IMR-90 (cell line): ENCODE results near the gene KCNK18. TPM values are rescaled to one million over a fixed set of nuclear protein-coding genes. Genes with fewer than 3 reads are reported as not detected.

Experiments used
- ATAC-seq: fragments of 200-7000 bp; cut with Tn5 transposase; 2 replicates; pipeline ENCODE4 v1.9.1; 2020; ENCODE audit warnings: low read depth, mild to moderate bottlenecking, moderate library complexity
- BruUV-seq: library from RNA; stranded (reverse); fragments of 400-500 nt; replicated peaks from 2 replicates; lab custom pipeline; 2021; lab: Mats Ljungman, UMichigan
- CTCF ChIA-PET: fragments of 300-600 bp; formaldehyde crosslinking; extraction: SDS; loops from one replicate; lab custom pipeline; 2021; ENCODE audit warnings: antibody characterized with exemption; lab: Yijun Ruan, JAX
- POLR2A ChIA-PET: fragments of 300-600 bp; sonication (Branson Sonifier 250); formaldehyde crosslinking; loops from one replicate; lab custom pipeline; 2022; ENCODE audit warnings: antibody characterized with exemption; ENCODE audit not compliant: unreplicated experiment; lab: Charles Lee
- DNase-seq: peaks from one replicate; pipeline ENCODE4 v3.0.0; 2013
- H2AFZ ChIP-seq: replicated peaks from 2 replicates; pipeline ENCODE3; 2013; ENCODE audit warnings: low read length, mild to moderate bottlenecking; ENCODE audit not compliant: poor library complexity
- H2AK5ac ChIP-seq: 2 replicates; pipeline ENCODE4 v1.6.1; 2013; ENCODE audit warnings: low read depth, low read length, inconsistent platforms
- H2AK9ac ChIP-seq: replicated peaks from 2 replicates; pipeline ENCODE3; 2013; ENCODE audit warnings: mild to moderate bottlenecking, low read depth, low read length, moderate library complexity; ENCODE audit not compliant: poor library complexity
- H2BK120ac ChIP-seq: 2 replicates; pipeline ENCODE4 v1.6.1; 2013; ENCODE audit warnings: low read depth, low read length, inconsistent platforms
- H2BK15ac ChIP-seq: 3 replicates; pipeline ENCODE4 v1.6.1; 2013; ENCODE audit warnings: low read depth, low read length, inconsistent platforms
- H2BK20ac ChIP-seq: 2 replicates; pipeline ENCODE4 v1.6.1; 2013; ENCODE audit warnings: low read depth, mild to moderate bottlenecking, inconsistent platforms, low read length, moderate library complexity
- H2BK5ac ChIP-seq: 2 replicates; pipeline ENCODE4 v1.6.1; 2013; ENCODE audit warnings: mild to moderate bottlenecking, low read depth, low read length, inconsistent platforms; ENCODE audit not compliant: poor library complexity, severe bottlenecking
- H3K14ac ChIP-seq: replicated peaks from 2 replicates; pipeline ENCODE4 v1.6.1; 2013; ENCODE audit warnings: low read depth, low read length, inconsistent platforms
- H3K18ac ChIP-seq: 2 replicates; pipeline ENCODE4 v1.6.1; 2013; ENCODE audit warnings: low read depth, low read length, control low read depth
- H3K23ac ChIP-seq: 2 replicates; pipeline ENCODE4 v1.6.1; 2013; ENCODE audit warnings: low read depth, low read length, inconsistent platforms
- H3K27ac ChIP-seq: 2 replicates; pipeline ENCODE4 v1.5.1; 2013; ENCODE audit warnings: mild to moderate bottlenecking, control low read depth, low read length; ENCODE audit not compliant: insufficient read depth
- H3K27me3 ChIP-seq: 2 replicates; pipeline ENCODE4 v1.6.1; 2013; ENCODE audit warnings: low read length; ENCODE audit not compliant: control insufficient read depth, insufficient read depth
- H3K36me3 ChIP-seq: 2 replicates; pipeline ENCODE4 v1.6.1; 2013; ENCODE audit warnings: low read length, mixed read lengths; ENCODE audit not compliant: control insufficient read depth, insufficient read depth
- H3K4ac ChIP-seq: 2 replicates; pipeline ENCODE4 v1.6.1; 2013; ENCODE audit warnings: low read depth, low read length, inconsistent platforms
- H3K4me1 ChIP-seq: 2 replicates; pipeline ENCODE4 v1.6.1; 2013; ENCODE audit warnings: low read length, mixed read lengths; ENCODE audit not compliant: control insufficient read depth, insufficient read depth
- H3K4me2 ChIP-seq: 2 replicates; pipeline ENCODE4 v1.6.1; 2013; ENCODE audit warnings: low read depth, mild to moderate bottlenecking, control low read depth, low read length, moderate library complexity
- H3K4me3 ChIP-seq: 2 replicates; pipeline ENCODE4 v1.5.1; 2013; ENCODE audit warnings: low read depth, mild to moderate bottlenecking, control low read depth, low read length, moderate library complexity; ENCODE audit not compliant: insufficient read depth
- H3K56ac ChIP-seq: 2 replicates; pipeline ENCODE4 v1.6.1; 2013; ENCODE audit warnings: low read length, inconsistent platforms; ENCODE audit not compliant: insufficient read depth; ENCODE audit errors: extremely low read depth
- H3K79me1 ChIP-seq, 2 experiments: 2 replicates each; pipeline ENCODE4 v1.6.1; 2013; ENCODE audit warnings: low read length in 2 of 2, inconsistent platforms in 1 of 2, low read depth in 1 of 2
- H3K9ac ChIP-seq: 2 replicates; pipeline ENCODE4 v1.6.1; 2013; ENCODE audit warnings: low read depth, low read length, control low read depth
- H3K9me1 ChIP-seq: 2 replicates; pipeline ENCODE4 v1.6.1; 2013; ENCODE audit warnings: low read length, inconsistent platforms; ENCODE audit not compliant: insufficient read depth
- H3K9me3 ChIP-seq: 2 replicates; pipeline ENCODE4 v1.6.1; 2013; ENCODE audit warnings: low read length; ENCODE audit not compliant: control insufficient read depth, insufficient read depth
- H4K20me1 ChIP-seq: 2 replicates; pipeline ENCODE4 v1.6.1; 2013; ENCODE audit warnings: low read length, inconsistent platforms; ENCODE audit not compliant: insufficient read depth
- H4K5ac ChIP-seq: 2 replicates; pipeline ENCODE4 v1.6.1; 2013; ENCODE audit warnings: mild to moderate bottlenecking, low read depth, low read length, control low read depth
- H4K8ac ChIP-seq, 2 experiments: 2 replicates each; pipeline ENCODE4 v1.6.1; 2013; ENCODE audit warnings: low read depth in 2 of 2, low read length in 2 of 2, control low read depth in 1 of 2, inconsistent platforms in 1 of 2
- H4K91ac ChIP-seq: 2 replicates; pipeline ENCODE4 v1.6.1; 2013; ENCODE audit warnings: low read depth, low read length, inconsistent platforms; ENCODE audit not compliant: insufficient read depth
- BHLHE40 ChIP-seq: fragments of 150-350 bp; IDR thresholded peaks from 2 replicates; pipeline ENCODE4 v1.6.1; 2016; ENCODE audit warnings: mild to moderate bottlenecking, low read depth, low read length
- CEBPB ChIP-seq: IDR thresholded peaks from 2 replicates; pipeline ENCODE4 v1.6.1; 2012; ENCODE audit warnings: low read depth, low read length, improper control_type of control experiment
- CHD1 ChIP-seq: IDR thresholded peaks from 2 replicates; pipeline ENCODE4 v1.6.1; 2012; ENCODE audit warnings: low read depth, low read length, improper control_type of control experiment
- CTCF ChIP-seq: conservative IDR thresholded peaks from 2 replicates; pipeline ENCODE4 v1.5.1; 2012; ENCODE audit warnings: mild to moderate bottlenecking, low read depth, low read length, improper control_type of control experiment
- ELK1 ChIP-seq: fragments of 150-350 bp; IDR thresholded peaks from 2 replicates; pipeline ENCODE4 v1.6.1; 2016; ENCODE audit warnings: low read depth, mild to moderate bottlenecking, low read length, moderate library complexity, borderline replicate concordance
- FOS ChIP-seq: fragments of 150-350 bp; IDR thresholded peaks from 2 replicates; pipeline ENCODE4 v1.6.1; 2016; ENCODE audit warnings: low read depth, low read length
- MAFK ChIP-seq: IDR thresholded peaks from 2 replicates; pipeline ENCODE4 v1.6.1; 2012; ENCODE audit warnings: low read depth, low read length, improper control_type of control experiment
- MAZ ChIP-seq: IDR thresholded peaks from 2 replicates; pipeline ENCODE4 v1.6.1; 2012; ENCODE audit warnings: low read depth, mild to moderate bottlenecking, low read length, improper control_type of control experiment, moderate library complexity, borderline replicate concordance
- MXI1 ChIP-seq: IDR thresholded peaks from 2 replicates; pipeline ENCODE4 v1.6.1; 2012; ENCODE audit warnings: low read depth, mild to moderate bottlenecking, low read length, moderate library complexity, borderline replicate concordance
- NFE2L2 ChIP-seq: fragments of 150-350 bp; IDR thresholded peaks from 2 replicates; pipeline ENCODE4 v1.6.1; 2016; ENCODE audit warnings: low read depth, mild to moderate bottlenecking, low read length
- POLR2A ChIP-seq: IDR thresholded peaks from 2 replicates; pipeline ENCODE4 v1.6.1; 2012; ENCODE audit warnings: mild to moderate bottlenecking, low read depth, low read length
- RAD21 ChIP-seq: IDR thresholded peaks from 2 replicates; pipeline ENCODE4 v1.6.1; 2012; ENCODE audit warnings: low read length, improper control_type of control experiment
- RCOR1 ChIP-seq: IDR thresholded peaks from 2 replicates; pipeline ENCODE4 v1.6.1; 2012; ENCODE audit warnings: mild to moderate bottlenecking, low read length, improper control_type of control experiment; ENCODE audit not compliant: insufficient replicate concordance
- RFX5 ChIP-seq: IDR thresholded peaks from 2 replicates; pipeline ENCODE4 v1.8.0; 2012; ENCODE audit warnings: low read depth, mild to moderate bottlenecking, low read length, moderate library complexity
- SMC3 ChIP-seq: fragments of 150-350 bp; IDR thresholded peaks from 2 replicates; pipeline ENCODE4 v1.6.1; 2016; ENCODE audit warnings: low read depth, mild to moderate bottlenecking, antibody characterized with exemption, low read length, moderate library complexity
- WGBS, 2 experiments: methylation state at CpG; one replicate each; pipeline versions ENCODE4 v1.1.5 to v1.1.7; 2013; ENCODE audit warnings: missing lambda C conversion rate in 2 of 2; ENCODE audit not compliant: insufficient read length in 1 of 2; ENCODE audit errors: extremely low coverage in 2 of 2; 5-methylcytosine and 5-hydroxymethylcytosine counted together
- dilution Hi-C: fragments of 300-500 bp; cut with HindIII; formaldehyde crosslinking; loops from one replicate; pipeline ENCODE4 v1.14.3; 2018; ENCODE audit warnings: low sequenced_read_pairs; ENCODE audit not compliant: unreplicated experiment
- in situ Hi-C: fragments of 300-500 bp; cut with MboI; formaldehyde crosslinking; loops from 3 replicates; pipeline ENCODE4 v1.14.3; 2019; ENCODE audit warnings: low sequenced_read_pairs, inconsistent platforms, mixed read lengths
- intact Hi-C: fragments of 100-400 bp; cut with micrococcal nuclease; formaldehyde crosslinking; loops from 2 replicates; pipeline ENCODE4 v1.10.0; 2022
- polyA plus RNA-seq, 3 experiments: library from polyadenylated mRNA; depleted of rRNA; stranded (reverse); fragments of >200 nt; gene quantifications; 2 replicates each; pipeline ENCODE4 v1.2.3, GENCODE V29; 2012; ENCODE audit warnings: low replicate concordance in 1 of 3
- total RNA-seq: library from RNA; depleted of rRNA; stranded (reverse); fragments of >200 nt; gene quantifications from 2 replicates; pipeline ENCODE4 v1.2.3, GENCODE V29; 2012

KCNK18 gene
- total and polyA plus RNA-seq, 2 of the 4 experiments (the other 2 are of a cell fraction) = not detected

DNA sequence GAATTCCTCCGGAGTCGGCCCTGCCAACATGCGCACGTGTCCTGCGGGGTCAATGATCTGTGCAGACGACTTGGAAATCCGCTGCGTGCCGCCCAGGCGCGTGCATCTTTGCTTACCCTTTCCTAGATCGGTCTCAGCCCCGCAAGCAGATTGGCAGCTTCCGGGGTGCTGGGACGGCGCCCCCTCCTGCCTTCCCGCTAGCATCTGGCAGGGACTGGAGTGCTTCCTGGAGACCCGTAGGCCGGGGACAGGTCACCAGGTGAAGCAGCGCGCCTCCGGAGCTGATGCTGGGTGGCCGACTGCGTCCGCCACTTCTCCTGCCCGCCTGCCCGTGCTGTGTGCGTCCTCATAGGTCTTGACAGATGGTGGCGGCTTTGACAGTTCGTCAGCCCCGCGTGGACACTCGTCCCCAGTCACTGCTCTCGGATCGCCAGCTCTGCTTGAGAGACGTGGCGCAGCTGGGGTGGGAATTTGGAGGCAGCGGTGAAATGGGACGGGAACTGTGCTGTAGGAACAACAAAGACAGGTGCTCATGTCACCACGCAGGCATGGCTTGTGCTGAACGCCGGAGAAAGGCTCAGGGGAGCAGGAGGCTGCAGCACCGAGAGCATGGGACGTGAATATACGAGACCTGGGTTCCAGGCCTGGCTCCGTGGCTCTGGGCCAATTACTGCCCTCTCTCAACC, 21.9 kb upstream of the KCNK18 start:
- Histone ChIP-seq H3K9ac (no peak overlapping the region), H3K27me3 (peaks cover 15% of the 10 kb centered on the region), H3K4me3 (no peak overlapping the region), H3K79me1 (no peaks in the 10 kb centered on the region), H3K4ac (no peak overlapping the region), H3K36me3 (no peaks in the 10 kb centered on the region), H3K56ac (no peak overlapping the region), H2BK120ac (no peak overlapping the region), H4K91ac (no peak overlapping the region), H3K14ac (no peak overlapping the region), H3K27ac (no peak overlapping the region), H2AFZ (peak overlapping the region; percentile 89), H2BK20ac (no peak overlapping the region), H3K4me1 (no peaks in the 10 kb centered on the region), H3K4me2 (peak overlapping the region; percentile 64), H3K23ac (no peak overlapping the region), H2BK5ac (no peak overlapping the region), H2AK9ac (peak overlapping the region; percentile 42), H3K9me1 (no peaks in the 10 kb centered on the region), H4K20me1 (no peaks in the 10 kb centered on the region), H4K8ac (no peak overlapping the region), H2BK15ac (no peak overlapping the region), H3K9me3 (no peaks in the 10 kb centered on the region), H4K5ac (no peak overlapping the region), H3K18ac (no peak overlapping the region), H2AK5ac (no peak overlapping the region)
- intact Hi-C loops = loop anchor here (2.0 kb wide), 2 partner anchors 339 to 487 kb away; no protein-coding TSS in a partner anchor
- BruUV-seq = no TSS peak
- in situ Hi-C loops = loop anchor here (5.0 kb wide), 1 partner anchor 503 kb away; no protein-coding TSS in a partner anchor
- DNase-seq (no peak), ATAC-seq (peak; percentile 43)
- ChIA-PET POLR2A (no interaction called here), CTCF (interaction anchor here (0.8 to 2.6 kb wide), 12 partner anchors 9 to 529 kb away, joined by 3 to 28 read pairs (median 3); no protein-coding TSS in a partner anchor)
- TF ChIP-seq CTCF = no peak
- no peak for TF ChIP-seq BHLHE40
- no peak for TF ChIP-seq CHD1
- no peak for TF ChIP-seq RAD21
- TF ChIP-seq CEBPB = no peak
- TF ChIP-seq ELK1 = no peak
- TF ChIP-seq SMC3 = no peak
- TF ChIP-seq NFE2L2 = no peak
- TF ChIP-seq MAFK = no peak
- TF ChIP-seq POLR2A = no peak
- no peak for TF ChIP-seq MXI1
- TF ChIP-seq FOS = no peak
- no peak for TF ChIP-seq RCOR1
- TF ChIP-seq MAZ = no peak
- TF ChIP-seq RFX5 = no peak
- WGBS, 2 experiments = 2% methylated on average over 35 of the region's 46 CpGs; no CpG with 5 or more reads in 1 of the 2 experiments
- dilution Hi-C loops = no loop called here
